Fibroblast of peridontal ligament (primary cell): ENCODE data around the gene GM2A.
A peak's percentile ranks its signal among the peaks of the same experiment; 100 is the strongest.
"Not testable (repeated sequence)": the region's sequence is repeated elsewhere in the genome, so short reads cannot be mapped to it uniquely, and the experiment has no call there.

Experiments
- DNase-seq: peaks from one replicate; pipeline ENCODE4 v3.0.0-alpha.2; 2010; ENCODE audit errors: extremely low read depth

GM2A gene

DNA sequence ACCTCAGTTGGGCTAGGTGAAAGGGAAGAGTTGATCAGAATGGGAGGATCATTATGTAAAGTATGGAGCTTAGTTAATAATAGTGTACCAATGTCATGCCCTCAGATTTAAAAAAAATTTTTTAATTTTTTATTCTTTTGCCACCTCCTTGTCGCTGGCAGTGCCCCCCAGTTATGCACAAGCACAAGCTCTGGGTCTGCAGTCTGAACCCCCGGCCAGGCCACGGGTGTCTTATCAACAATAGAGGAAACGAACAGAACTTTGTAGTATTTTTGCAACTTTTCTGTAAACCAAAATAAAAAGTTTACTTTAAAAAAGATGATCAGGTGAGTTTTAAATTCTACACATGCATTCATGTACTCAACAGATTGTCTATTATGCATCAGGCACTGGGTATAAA lies 1.4 kb upstream of the GM2A start:
- no peak for DNase-seq

GRCh38 chr5:151253605-151253950 lies 593 bp downstream of the GM2A start:
- DNase-seq, result no peak

DNA sequence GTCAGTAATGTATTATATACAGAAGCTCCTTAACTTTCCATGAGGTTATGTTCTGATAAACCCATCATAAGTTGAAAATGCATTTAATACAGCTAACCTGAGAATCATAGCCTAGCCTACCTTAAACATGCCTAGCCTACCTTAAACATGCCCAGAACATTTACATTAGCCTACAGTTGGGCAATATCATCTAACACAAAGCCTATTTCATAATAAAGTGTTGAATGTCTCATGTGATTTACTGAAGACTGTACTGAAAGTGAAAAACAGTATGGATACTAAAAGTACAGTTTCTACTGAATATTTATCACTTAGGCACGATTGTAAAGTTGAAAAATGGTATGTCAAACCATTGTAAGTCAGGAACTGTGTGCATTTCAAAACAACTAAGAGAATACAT lies 1.6 kb downstream of the GM2A start:
- no peak for DNase-seq

GRCh38 chr5:151254990-151255389 lies 2.0 kb downstream of the GM2A start:
- not testable (repeated sequence) for DNase-seq

DNA sequence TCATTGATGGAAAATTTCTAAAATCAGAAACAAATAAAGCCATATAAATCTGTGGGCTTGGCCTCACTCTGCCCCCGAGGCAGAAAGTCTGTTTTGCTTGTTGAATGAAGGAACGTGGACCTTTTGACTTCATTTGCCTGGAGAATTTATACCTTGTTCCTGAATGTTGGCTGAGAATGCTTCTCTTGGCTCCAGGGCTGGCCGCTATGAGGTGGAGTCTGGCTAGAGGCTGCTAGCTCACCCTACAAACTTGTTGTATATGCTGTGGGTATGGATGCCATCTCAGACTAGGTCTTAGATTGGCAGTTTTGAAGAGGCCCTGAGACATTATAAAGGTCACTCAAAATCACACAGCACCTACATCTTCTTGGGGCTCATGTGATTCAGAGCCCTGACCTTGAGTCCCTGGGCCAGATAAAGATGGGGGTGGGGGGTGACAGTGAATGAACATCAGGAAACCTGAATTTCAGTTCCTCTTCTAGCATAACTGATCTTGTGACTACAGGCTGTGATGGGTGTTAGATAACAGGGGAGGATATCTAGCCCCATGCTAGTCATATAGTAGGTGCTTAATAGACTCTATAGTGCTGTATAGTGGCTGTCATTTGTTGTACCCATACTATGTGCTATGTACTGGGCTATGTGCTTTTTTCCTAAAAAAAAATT lies 2.8 kb downstream of the GM2A start:
- DNase-seq, result no peak

- no peak for DNase-seq
Observed at GRCh38 chr5:151257731-151258181, 4.8 kb downstream of the GM2A start.

DNA sequence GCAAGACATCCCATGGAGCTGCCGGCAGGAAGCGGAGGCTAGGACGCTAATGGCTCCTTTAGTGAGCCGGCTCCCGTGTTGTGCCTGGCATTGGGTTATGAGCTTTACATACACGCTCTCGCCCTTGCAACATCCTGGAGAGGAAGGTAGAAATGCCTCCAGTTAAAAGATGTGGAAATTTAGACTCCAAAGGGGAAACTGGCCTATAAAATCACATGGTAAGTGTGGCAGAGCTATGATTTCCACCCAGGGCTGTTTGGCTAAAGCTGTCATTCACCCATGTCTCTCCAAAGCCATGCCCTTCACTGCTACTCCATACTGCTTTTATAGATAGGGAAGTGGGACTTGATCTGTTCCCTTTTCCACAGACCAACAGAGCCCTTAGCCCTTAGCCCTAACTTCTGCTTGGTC lies 5.2 kb downstream of the GM2A start:
- no peak for DNase-seq

DNA sequence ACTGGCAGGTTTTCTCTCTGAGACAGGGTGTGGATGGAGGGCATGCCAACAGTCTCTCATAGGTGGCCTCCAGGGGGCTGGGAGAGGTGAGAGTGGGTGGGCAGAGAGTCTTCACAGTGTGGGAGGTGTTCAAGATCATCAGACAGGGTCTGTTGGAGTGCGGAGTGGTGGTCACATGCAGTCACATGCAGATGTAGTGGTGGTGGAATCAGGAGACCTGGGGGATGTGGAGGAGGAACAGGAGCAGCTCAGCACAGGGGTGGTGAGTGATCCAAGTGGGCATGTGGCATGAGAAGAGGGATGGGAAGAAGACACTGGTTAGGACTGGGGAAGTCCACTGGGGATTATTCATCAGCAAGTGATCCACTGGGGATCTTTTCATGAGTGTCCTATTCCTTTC lies 5.8 kb downstream of the GM2A start:
- no peak for DNase-seq

GRCh38 chr5:151259931-151260330 lies 6.9 kb downstream of the GM2A start:
- DNase-seq, result no peak

- DNase-seq, result no peak
Observed at GRCh38 chr5:151262532-151262931, 9.5 kb downstream of the GM2A start.

DNA sequence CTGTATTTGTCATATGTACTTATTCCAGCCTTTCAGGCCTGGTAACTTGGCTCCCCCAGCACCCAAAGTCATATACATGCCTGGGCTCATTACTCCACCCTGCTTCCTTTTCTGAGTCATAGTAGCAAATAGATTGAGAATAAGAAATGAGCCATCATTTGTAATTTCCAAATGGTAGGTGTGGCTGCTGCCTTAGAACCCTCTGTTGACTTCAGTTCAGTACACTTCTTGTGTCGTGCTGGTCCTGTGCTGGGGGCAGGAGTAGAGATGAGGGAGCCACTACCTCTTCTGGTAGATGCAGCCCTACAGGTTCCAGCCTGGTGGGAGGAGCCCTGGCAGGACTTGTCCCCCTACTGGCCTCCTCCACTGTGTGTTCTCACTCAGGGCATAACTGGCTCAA lies 11.1 kb downstream of the GM2A start:
- DNase-seq, result peak; percentile 45

GRCh38 chr5:151267491-151268260 lies 14.7 kb downstream of the GM2A start:
- DNase-seq, result no peak

GRCh38 chr5:151270599-151270998 lies 17.6 kb downstream of the GM2A start:
- DNase-seq, result no peak

- DNase-seq, result no peak
Observed at GRCh38 chr5:151271336-151271735, 18.4 kb downstream of the GM2A start.

DNA sequence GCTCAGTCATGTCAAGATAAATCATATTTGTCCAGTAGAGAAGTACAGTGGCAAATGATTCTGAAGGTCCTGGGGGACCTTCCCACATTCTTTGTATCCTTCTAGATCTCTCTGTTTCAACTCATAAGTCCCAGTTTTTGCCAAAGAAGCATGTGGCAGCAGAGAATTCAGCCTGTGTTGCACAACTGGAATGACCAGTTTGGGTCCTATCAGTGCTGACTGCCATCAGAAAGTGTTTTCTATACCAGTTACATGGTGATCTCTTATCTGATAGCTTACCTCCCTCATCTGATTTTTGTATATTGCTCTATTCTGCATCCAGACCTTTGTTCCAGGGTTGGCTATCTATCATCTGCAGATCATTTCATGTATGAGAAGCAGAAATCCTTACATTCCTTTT lies 21.7 kb downstream of the GM2A start:
- no peak for DNase-seq

- no peak for DNase-seq
Observed at GRCh38 chr5:151275803-151276202, 22.8 kb downstream of the GM2A start.

DNA sequence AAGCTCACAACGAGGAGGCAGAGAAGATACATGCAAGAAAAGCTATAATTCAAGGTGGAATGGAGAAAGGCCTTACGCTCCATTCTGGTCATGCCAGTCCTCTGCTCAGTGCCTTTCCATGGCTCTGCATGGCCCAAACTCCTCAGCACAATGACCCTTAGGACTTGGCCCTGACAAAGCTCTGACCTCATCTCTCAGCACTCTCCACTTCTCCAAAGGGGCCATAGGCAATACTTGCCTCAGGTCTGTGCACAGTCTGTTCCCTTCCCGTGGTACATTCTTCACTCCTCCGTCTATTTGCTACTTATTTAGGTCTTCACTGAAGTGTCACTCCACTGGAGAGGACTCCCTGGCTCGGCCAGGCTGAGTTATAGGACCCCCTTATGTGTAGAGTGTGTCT lies 25.9 kb downstream of the GM2A start:
- DNase-seq, result no peak

- no peak for DNase-seq
Observed at GRCh38 chr5:151280443-151280842, 27.5 kb downstream of the GM2A start.

DNA sequence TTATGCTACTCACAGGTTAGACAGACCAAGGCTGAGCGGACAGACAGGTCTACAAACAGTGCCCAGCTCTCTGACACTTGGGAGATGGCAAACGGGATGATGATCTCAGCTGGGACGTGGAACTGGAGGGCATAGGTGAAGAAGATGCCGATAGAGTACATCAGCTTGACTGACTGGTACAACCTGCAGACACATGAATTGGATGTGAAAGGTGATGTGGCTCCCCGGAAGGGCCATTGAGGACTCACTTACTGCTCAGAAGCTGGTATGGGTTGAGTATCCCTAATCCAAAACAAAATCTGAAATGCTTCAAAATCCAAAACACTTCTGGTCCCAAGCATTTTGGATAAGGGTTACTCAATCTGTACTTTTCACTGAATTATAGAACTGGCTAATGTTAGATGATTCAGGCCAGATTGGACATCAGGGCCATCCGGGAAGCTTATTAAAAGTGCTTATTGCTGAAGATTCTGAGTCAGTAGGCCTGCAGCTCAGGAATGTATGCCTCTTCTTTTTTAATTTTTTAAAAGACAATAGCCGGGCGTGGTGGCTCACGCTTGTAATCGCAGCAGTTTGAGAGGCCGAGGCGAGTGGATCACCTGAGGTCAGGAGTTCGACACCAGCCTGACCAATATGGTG lies 28.1 kb downstream of the GM2A start:
- DNase-seq, result no peak

DNA sequence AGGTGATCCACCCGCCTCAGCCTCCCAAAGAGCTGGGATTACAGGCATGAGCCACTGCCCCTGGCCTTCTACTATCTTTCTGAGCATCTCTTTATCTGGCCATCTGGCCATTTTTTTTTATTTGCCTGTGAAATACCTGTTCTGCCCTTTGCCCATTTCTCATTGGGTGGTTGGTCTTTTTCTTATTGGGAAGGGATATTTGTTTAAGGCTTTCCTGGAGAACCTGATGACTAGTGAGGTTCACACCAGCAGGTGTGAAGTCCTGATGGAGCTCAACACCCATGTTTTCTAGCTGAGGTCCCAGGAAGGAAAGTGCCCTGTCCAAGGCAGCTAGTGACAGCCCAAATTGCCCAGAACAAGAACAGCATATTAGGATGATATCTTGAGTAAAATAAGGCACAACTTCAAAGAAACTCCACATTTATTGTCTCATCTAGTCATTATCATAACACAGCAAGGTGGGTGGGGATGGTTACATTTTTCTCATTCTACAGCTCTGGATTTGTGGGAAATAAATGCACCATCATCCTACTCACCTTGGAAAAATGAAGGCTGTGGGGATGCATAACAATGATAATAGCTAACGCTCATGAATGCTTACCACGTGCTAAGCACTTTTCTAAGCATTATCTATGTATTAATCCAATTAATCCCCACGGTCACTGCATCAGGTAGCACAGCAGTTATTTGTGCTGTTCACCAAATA lies 30.3 kb downstream of the GM2A start:
- no peak for DNase-seq

GRCh38 chr5:151284392-151284967 lies 31.5 kb downstream of the GM2A start:
- no peak for DNase-seq

GRCh38 chr5:151285683-151286082 lies 32.7 kb downstream of the GM2A start:
- no peak for DNase-seq
